Liver (tissue), 9 donors: ENCODE results near the gene HES4. TPM values are rescaled to one million over a fixed set of nuclear protein-coding genes. Genes with fewer than 3 reads are reported as not detected.

Experiments
- DNase-seq: peaks from one replicate; pipeline ENCODE4 v3.0.0-alpha.2; 2017; ENCODE audit warnings: low spot score
- H3K27ac ChIP-seq, 2 donors: one replicate each; pipeline ENCODE4 v1.7.0; 2013; ENCODE audit warnings: inconsistent platforms in 2 of 2, low read length in 2 of 2, control low read depth in 1 of 2, low read depth in 1 of 2, mild to moderate bottlenecking in 1 of 2
- H3K27me3 ChIP-seq, 4 donors: one replicate each; pipeline versions ENCODE4 v1.6.1 to v1.7.0; 2013; ENCODE audit warnings: low read length in 3 of 4, inconsistent platforms in 1 of 4, mild to moderate bottlenecking in 1 of 4, moderate library complexity in 1 of 4; ENCODE audit not compliant: control insufficient read depth in 4 of 4, insufficient read depth in 4 of 4
- H3K36me3 ChIP-seq, 4 donors: one replicate each; pipeline versions ENCODE4 v1.6.1 to v1.7.0; 2013; ENCODE audit warnings: low read length in 3 of 4, mild to moderate bottlenecking in 3 of 4, low read depth in 1 of 4, moderate library complexity in 1 of 4; ENCODE audit not compliant: control insufficient read depth in 4 of 4, insufficient read depth in 3 of 4
- H3K4me1 ChIP-seq, 4 donors: one replicate each; pipeline versions ENCODE4 v1.6.1 to v1.7.0; 2013; ENCODE audit warnings: low read length in 3 of 4, mild to moderate bottlenecking in 3 of 4, moderate library complexity in 1 of 4; ENCODE audit not compliant: control insufficient read depth in 4 of 4, insufficient read depth in 4 of 4
- H3K4me3 ChIP-seq, 3 donors: one replicate each; pipeline versions ENCODE4 v1.6.1 to v1.7.0; 2013; ENCODE audit warnings: low read length in 3 of 3, control low read depth in 1 of 3, low read depth in 1 of 3, mild to moderate bottlenecking in 1 of 3
- H3K9ac ChIP-seq, 2 donors: one replicate each; pipeline ENCODE4 v1.7.0; 2013; ENCODE audit warnings: low read length in 2 of 2, mild to moderate bottlenecking in 2 of 2, moderate library complexity in 2 of 2, control low read depth in 1 of 2, low read depth in 1 of 2
- H3K9me3 ChIP-seq, 4 donors: one replicate each; pipeline versions ENCODE4 v1.6.1 to v1.7.0; 2013; ENCODE audit warnings: low read length in 3 of 4; ENCODE audit not compliant: control insufficient read depth in 4 of 4
- EGR1 ChIP-seq, 2 donors: IDR thresholded peaks; 2 replicates each; pipeline ENCODE4 v1.6.1; 2016 to 2018; ENCODE audit warnings: antibody characterized with exemption in 2 of 2, low read depth in 2 of 2
- FOXA1 ChIP-seq: IDR thresholded peaks from 2 replicates; pipeline ENCODE4 v1.6.1; 2016; ENCODE audit warnings: antibody characterized with exemption
- FOXA2 ChIP-seq: IDR thresholded peaks from 2 replicates; pipeline ENCODE4 v1.6.1; 2016; ENCODE audit warnings: antibody characterized with exemption
- GABPA ChIP-seq, 2 donors: IDR thresholded peaks in 1 of 2; conservative IDR thresholded peaks in 1 of 2; 2 replicates each; pipeline ENCODE4 v1.6.1; 2016; ENCODE audit warnings: antibody characterized with exemption in 2 of 2, mild to moderate bottlenecking in 1 of 2, moderate library complexity in 1 of 2
- HNF4A ChIP-seq, 2 donors: conservative IDR thresholded peaks; 2 replicates each; pipeline ENCODE4 v1.6.1; 2016; ENCODE audit warnings: antibody characterized with exemption in 2 of 2, mild to moderate bottlenecking in 2 of 2
- HNF4G ChIP-seq: IDR thresholded peaks from 2 replicates; pipeline ENCODE4 v1.6.1; 2016; ENCODE audit warnings: antibody characterized with exemption
- JUND ChIP-seq, 2 donors: IDR thresholded peaks; 2 replicates each; pipeline ENCODE4 v1.6.1; 2016; ENCODE audit warnings: antibody characterized with exemption in 2 of 2
- NR2F2 ChIP-seq: IDR thresholded peaks from 2 replicates; pipeline ENCODE4 v1.6.1; 2016; ENCODE audit warnings: antibody characterized with exemption
- RAD21 ChIP-seq, 2 donors: IDR thresholded peaks; 2 replicates each; pipeline ENCODE4 v1.6.1; 2016; ENCODE audit warnings: antibody characterized with exemption in 2 of 2, mild to moderate bottlenecking in 2 of 2
- RXRA ChIP-seq, 2 donors: IDR thresholded peaks; 2 replicates each; pipeline ENCODE4 v1.6.1; 2017 to 2018; ENCODE audit warnings: antibody characterized with exemption in 2 of 2, mild to moderate bottlenecking in 1 of 2
- SP1 ChIP-seq: IDR thresholded peaks from 2 replicates; pipeline ENCODE4 v1.6.1; 2018; ENCODE audit warnings: antibody characterized with exemption, mild to moderate bottlenecking
- TAF1 ChIP-seq: conservative IDR thresholded peaks from 2 replicates; pipeline ENCODE4 v1.6.1; 2016; ENCODE audit warnings: antibody characterized with exemption, mild to moderate bottlenecking
- YY1 ChIP-seq: IDR thresholded peaks from 2 replicates; pipeline ENCODE4 v1.6.1; 2016; ENCODE audit warnings: antibody characterized with exemption, mild to moderate bottlenecking
- ZBTB33 ChIP-seq: IDR thresholded peaks from 2 replicates; pipeline ENCODE4 v1.6.1; 2016; ENCODE audit warnings: antibody characterized with exemption
- WGBS: extraction: QIAGEN DNeasy Blood & Tissue Kit; methylation state at CpG from one replicate; pipeline ENCODE4 v1.1.7; 2013; 5-methylcytosine and 5-hydroxymethylcytosine counted together
- polyA plus RNA-seq, 2 donors: library from polyadenylated mRNA; stranded (reverse) in 1 of 2; unstranded in 1 of 2; fragments of 200-250 nt in 1 of 2; fragments of >200 nt in 1 of 2; fragmentation: Nextera tagmentation in 1 of 2; extraction: Ambion mirVana in 1 of 2; gene quantifications; one replicate each; pipeline versions ENCODE4 v1.2.1 to v1.2.3, GENCODE V29; 2013 to 2015
- total RNA-seq, 2 donors: library from RNA; depleted of rRNA; stranded (reverse); fragments of >200 nt; gene quantifications; one replicate each; pipeline ENCODE4 v1.2.3, GENCODE V29; 2014
- TF ChIP-seq, protein P1 (sequence below): IDR thresholded peaks from 2 replicates; pipeline ENCODE4 v1.6.1; 2016; ENCODE audit warnings: antibody characterized with exemption, mild to moderate bottlenecking
- TF ChIP-seq, protein P2 (sequence below): IDR thresholded peaks from 2 replicates; pipeline ENCODE4 v1.6.1; 2016; ENCODE audit warnings: antibody characterized with exemption
- TF ChIP-seq, protein P3 (sequence below): IDR thresholded peaks from 2 replicates; pipeline ENCODE4 v1.6.1; 2016; ENCODE audit warnings: antibody characterized with exemption
- donor health status: healthy.
- donor health status: healthy.
- donor health status: healthy.
- donor health status: healthy.
- donor health status: healthy.

HES4 gene
- total and polyA plus RNA-seq, 4 donors, result 0.93 to 1.9 (median 1.7) TPM

- Histone ChIP-seq H3K4me1 (peaks cover 6 to 24% (median 17%) of the 10 kb centered on the region in 4 donors), H3K27ac (no peak overlapping the region), H3K9ac (no peak overlapping the region), H3K4me3 (no peak overlapping the region), H3K27me3 (no peaks in the 10 kb centered on the region), H3K9me3 (no peaks in the 10 kb centered on the region), H3K36me3 (peaks cover 18 to 66% (median 31%) of the 10 kb centered on the region in 4 donors)
- TF ChIP-seq, protein P1, sequence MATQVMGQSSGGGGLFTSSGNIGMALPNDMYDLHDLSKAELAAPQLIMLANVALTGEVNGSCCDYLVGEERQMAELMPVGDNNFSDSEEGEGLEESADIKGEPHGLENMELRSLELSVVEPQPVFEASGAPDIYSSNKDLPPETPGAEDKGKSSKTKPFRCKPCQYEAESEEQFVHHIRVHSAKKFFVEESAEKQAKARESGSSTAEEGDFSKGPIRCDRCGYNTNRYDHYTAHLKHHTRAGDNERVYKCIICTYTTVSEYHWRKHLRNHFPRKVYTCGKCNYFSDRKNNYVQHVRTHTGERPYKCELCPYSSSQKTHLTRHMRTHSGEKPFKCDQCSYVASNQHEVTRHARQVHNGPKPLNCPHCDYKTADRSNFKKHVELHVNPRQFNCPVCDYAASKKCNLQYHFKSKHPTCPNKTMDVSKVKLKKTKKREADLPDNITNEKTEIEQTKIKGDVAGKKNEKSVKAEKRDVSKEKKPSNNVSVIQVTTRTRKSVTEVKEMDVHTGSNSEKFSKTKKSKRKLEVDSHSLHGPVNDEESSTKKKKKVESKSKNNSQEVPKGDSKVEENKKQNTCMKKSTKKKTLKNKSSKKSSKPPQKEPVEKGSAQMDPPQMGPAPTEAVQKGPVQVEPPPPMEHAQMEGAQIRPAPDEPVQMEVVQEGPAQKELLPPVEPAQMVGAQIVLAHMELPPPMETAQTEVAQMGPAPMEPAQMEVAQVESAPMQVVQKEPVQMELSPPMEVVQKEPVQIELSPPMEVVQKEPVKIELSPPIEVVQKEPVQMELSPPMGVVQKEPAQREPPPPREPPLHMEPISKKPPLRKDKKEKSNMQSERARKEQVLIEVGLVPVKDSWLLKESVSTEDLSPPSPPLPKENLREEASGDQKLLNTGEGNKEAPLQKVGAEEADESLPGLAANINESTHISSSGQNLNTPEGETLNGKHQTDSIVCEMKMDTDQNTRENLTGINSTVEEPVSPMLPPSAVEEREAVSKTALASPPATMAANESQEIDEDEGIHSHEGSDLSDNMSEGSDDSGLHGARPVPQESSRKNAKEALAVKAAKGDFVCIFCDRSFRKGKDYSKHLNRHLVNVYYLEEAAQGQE, result no peak
- no peak for TF ChIP-seq HNF4A (conservative IDR thresholded peaks at IDR 0.05)
- 92% methylated on average over 13 of the region's 13 CpGs for WGBS
- DNase-seq, result no peak
Measured at GRCh38 chr1:954927-955326, 45.0 kb downstream of the HES4 start.

GRCh38 chr1:953524-954320 is 46.2 kb downstream of the HES4 start:
- WGBS, result 93% methylated on average over 32 of the region's 32 CpGs
- H3K27ac ChIP-seq, result no peak overlapping the region
- peaks cover 27 to 77% (median 36%) of the 10 kb centered on the region in 4 donors for H3K36me3 ChIP-seq
- H3K4me3 ChIP-seq, result no peak overlapping the region
- H3K27me3 ChIP-seq, result no peaks in the 10 kb centered on the region
- peaks cover 2 to 18% (median 14%) of the 10 kb centered on the region in 4 donors for H3K4me1 ChIP-seq
- no peaks in the 10 kb centered on the region for H3K9me3 ChIP-seq
- DNase-seq, result no peak
- no peak for TF ChIP-seq RAD21 (IDR thresholded peaks at IDR 0.05)
- no peak for TF ChIP-seq HNF4A (conservative IDR thresholded peaks at IDR 0.05)
- TF ChIP-seq RXRA (IDR thresholded peaks at IDR 0.05), result no peak
- TF ChIP-seq GABPA (IDR thresholded peaks at IDR 0.05 in 1 of 2, conservative IDR thresholded peaks at IDR 0.05 in 1 of 2), result no peak
- TF ChIP-seq, protein P1, result no peak
- TF ChIP-seq YY1, result no peak
- no peak for TF ChIP-seq HNF4G
- no peak for TF ChIP-seq FOXA1
- TF ChIP-seq NR2F2, result no peak
- TF ChIP-seq ZBTB33, result no peak
- TF ChIP-seq JUND (IDR thresholded peaks at IDR 0.05), result no peak
- TF ChIP-seq, protein P2, sequence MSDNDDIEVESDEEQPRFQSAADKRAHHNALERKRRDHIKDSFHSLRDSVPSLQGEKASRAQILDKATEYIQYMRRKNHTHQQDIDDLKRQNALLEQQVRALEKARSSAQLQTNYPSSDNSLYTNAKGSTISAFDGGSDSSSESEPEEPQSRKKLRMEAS, result no peak
- TF ChIP-seq SP1, result no peak
- no peak for TF ChIP-seq FOXA2
- TF ChIP-seq TAF1, result no peak
- no peak for TF ChIP-seq EGR1 (IDR thresholded peaks at IDR 0.05; ENCODE audit: low read depth in 2 of 2)
- TF ChIP-seq, protein P3, sequence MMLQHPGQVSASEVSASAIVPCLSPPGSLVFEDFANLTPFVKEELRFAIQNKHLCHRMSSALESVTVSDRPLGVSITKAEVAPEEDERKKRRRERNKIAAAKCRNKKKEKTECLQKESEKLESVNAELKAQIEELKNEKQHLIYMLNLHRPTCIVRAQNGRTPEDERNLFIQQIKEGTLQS, result no peak
- H3K9ac ChIP-seq, result no peak overlapping the region
